Activated CD4-positive, CD25-positive, alpha-beta regulatory T cell treated with anti-CD3 and anti-CD28 coated beads, Interleukin-2, amount 50 U/mL, for 24 hours (primary cell): ENCODE measurements around the gene CTSW.
A peak's percentile ranks its signal among the peaks of the same experiment; 100 is the strongest.

Source experiments
- ATAC-seq, 2 donors: fragments of 150-1000 bp; cut with Tn5 transposase; one replicate each; pipeline ENCODE4 v1.10.0; 2021; ENCODE audit warnings: mild to moderate bottlenecking in 1 of 2, moderate library complexity in 1 of 2

The CTSW gene

DNA sequence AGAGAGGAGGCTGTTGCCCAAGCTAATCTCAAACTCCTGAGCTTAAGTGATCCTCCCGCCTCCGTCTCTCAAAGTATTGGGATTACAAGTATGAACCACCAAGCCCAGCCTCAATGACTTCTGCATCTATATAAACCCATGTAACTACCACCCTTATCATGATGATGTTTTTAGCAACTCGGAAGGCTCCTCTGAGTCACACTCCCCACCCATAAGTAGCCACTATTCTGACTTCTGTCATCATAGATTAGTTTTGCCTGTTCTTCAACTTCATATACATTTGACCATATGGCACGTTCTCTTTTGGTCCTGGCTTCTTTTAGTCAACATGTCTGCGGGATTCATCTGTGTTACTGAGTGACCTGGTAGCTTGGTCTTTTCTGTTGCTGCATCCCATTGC lies 27.0 kb downstream of the CTSW start:
- ATAC-seq, result no peak

DNA sequence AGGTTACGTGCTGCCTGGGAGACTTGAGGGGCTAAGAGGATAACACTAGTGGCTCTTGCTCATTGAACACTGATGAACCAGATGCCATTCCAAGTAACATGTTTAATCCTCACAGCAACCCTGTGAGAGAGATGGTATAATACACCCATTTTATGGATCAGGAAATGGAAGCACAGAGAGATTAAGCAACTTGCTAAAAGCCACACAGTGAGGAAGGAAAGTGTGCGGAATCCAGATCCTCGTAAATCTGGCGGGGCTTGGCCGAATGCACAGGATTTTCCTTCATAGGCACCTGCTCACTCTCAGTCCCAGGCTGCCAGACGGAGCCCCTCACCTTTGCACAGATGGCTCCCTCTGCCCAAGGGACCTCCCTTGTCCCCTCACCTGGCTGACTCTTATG lies 28.2 kb downstream of the CTSW start:
- no peak for ATAC-seq

DNA sequence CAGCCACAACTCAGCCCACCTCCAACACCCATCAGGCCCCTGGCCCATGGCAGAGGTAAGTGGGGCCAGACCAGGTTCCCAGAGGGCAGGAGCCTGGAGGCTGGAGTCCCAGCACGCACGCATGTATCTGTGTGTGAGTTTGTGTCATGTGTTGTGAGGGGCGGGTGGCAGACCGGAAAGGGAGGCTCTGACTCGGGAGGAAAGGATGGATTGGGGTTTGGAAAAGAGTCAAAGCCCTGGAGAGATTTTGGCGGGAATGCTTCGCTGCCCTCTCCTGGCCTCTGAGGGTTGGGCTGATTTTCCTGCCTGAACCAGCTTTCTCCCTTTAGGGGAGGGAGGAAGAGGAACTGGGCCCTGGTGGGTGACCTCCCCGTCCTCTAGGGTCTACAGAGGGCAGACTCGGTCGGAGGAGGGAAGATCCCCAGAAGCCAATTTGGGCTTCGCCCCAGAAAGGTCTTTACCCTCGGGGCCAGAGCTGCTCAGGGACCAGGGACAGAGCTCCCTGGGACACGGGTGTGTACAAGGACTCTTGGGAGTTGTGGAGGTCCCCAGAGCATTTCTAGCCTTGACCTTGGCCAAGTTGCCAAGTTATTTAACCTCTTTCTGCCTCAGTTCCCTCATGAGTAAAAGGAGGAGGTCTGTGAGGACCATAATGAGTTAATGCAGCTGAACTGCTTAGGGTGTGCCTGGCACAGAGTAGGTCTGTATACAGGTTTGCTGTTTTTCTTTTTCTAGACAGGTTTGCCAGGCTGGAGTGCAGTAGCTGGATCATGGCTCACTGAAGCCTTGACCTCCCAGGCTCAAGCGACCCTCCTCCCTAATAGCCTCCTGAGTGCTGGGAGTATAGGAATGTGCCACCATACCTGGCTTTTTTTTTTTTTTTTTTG lies 32.3 kb downstream of the CTSW start:
- no peak for ATAC-seq

DNA sequence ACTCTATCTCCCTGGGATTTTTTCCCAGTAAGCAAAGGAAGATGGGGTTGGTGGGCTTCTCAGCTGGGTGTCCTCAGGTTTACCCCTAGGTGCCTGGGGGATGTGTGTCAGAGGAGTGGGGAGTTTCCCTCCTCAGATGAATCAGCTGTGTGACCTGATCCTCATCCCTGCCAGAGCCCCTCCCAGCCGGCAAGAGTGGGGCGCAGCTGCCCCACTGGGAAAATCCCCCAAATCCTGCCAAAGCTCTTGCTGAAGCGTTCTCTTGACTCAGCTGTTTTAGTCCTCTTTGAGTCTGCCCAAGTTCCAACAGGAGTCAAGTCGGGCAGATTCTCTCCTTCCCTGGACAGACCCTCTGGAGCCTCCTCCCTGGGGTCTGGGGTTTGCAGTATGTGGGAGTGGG lies 33.2 kb downstream of the CTSW start:
- ATAC-seq, result no peak

DNA sequence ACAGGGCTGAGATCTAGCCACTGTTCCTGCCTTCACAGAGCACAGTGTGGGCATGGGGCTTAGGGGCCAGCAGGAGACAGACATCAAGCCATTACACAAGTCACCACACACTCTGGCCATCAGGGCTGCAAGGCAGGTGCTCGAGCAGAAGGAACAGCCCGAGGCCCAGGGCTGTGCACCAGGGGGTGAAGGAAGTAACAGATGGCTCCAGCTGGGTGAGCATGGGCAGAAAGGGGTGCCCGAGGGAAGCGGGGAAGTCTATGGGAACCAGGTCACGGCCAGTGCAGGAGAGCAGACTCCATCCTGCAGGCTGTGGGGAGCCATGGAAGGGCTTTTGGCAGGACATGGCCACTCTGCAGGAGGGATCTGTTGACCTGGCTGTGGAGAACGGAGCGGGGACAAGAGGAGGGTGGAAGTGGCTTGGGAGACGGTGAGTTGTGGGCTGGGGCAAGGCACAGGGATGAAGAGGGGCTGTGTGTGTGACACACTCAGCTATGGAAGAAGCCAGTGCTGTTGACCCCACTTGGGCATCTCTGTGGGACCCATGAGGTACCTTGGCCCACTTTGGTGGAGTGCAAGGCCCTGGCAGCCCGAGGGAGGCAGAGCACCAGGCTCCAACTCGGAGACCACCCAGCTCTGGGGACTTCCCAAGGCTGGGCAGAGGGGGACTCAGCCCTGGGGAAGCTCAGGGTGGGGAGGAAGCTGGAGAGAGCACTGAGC lies 35.6 kb downstream of the CTSW start:
- ATAC-seq, result no peak

DNA sequence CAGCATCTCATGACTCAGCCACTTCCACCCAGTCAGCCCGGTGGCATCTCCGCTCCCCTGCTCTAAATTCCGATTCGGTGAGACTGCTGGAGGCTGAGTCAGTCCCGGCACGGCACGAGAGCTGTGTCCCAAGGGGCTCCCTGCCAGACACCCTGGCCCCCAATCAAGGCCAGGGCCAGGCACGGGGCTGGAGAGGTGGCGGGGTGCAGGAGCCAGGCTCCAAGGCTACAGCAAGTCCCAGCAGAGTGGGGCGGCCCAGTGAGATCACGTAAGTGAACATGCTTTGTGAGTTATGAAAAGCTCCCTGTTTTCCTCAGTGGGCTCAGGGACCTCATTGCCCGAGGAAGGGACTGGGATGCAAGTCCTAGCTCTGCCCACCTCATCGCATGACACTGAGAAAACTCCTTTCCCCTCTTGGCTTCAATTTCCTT lies 36.2 kb downstream of the CTSW start:
- no peak for ATAC-seq

DNA sequence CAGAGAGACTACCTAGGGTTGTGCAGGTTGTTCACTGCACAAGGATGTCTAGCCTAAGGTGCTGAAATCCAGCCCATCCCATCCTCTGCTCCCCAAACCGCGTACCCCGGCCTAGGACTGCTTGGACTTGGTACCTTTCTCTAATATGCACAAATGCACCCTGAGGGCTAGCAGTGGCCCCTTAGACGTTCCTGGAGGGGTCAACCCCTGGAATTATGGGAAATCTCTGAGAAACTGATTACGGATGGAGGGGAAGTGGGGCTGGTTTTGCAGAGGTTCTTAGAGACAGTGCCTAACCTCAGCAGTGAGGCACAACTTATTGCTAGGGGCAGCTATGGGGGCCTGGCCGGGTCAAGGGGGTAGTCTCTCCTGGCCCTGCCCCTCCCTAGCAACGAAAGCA lies 36.8 kb downstream of the CTSW start:
- no peak for ATAC-seq

DNA sequence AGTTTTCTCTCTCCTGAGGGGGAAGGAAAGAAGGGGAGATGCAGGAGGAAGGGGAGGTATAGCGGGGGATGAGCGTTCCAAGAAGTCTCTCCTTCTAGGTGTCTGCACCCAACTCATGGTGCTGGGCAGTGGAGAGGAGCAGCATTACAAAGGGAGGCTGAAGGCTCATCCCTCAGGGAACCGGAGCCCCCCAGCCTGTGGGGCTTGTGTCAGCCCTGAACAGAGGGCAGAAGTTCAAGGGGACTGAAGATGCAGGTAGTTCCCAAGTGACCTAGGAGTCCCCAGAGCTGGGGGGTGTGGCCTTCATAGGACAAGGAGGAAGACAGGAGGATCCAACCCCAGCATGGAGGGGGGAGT lies 37.4 kb downstream of the CTSW start:
- ATAC-seq, result no peak

DNA sequence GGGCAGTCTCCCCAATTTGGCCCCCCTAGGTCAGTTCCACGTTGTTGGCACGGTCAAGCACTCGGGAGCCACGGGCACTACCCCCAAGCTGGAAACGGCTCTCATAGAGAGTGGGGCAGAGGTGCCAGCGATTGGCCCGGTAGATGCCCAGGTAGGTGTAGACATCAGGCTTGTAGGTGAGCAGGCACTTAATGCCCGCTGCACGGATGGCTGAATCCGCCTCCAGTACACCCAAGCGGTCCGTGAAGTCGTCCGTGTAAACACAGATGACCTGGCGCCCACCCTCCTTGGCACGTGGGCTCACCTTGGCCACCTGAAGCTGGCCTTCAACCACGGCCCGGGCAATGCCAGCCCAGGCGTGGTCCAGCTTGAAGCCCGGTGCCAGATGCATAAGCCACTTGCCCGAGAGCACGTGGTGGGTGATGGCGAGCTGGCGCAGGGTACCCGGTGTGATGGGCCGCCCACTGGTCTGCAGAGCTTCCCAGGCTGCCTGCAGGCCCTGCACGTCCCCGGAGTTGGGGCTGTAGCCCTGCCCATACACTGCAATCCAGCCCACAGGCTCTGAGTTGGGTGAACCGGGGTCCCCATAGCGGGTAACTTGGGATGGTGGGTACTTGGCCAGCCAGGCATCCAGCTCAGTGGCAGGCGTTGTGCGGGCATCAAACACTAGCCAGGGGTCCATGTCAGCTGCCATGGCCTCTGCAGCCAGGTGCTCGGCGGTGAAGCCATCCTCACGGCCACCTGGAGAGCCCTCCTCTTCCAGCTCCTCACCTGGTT lies 38.0 kb downstream of the CTSW start:
- no peak for ATAC-seq

DNA sequence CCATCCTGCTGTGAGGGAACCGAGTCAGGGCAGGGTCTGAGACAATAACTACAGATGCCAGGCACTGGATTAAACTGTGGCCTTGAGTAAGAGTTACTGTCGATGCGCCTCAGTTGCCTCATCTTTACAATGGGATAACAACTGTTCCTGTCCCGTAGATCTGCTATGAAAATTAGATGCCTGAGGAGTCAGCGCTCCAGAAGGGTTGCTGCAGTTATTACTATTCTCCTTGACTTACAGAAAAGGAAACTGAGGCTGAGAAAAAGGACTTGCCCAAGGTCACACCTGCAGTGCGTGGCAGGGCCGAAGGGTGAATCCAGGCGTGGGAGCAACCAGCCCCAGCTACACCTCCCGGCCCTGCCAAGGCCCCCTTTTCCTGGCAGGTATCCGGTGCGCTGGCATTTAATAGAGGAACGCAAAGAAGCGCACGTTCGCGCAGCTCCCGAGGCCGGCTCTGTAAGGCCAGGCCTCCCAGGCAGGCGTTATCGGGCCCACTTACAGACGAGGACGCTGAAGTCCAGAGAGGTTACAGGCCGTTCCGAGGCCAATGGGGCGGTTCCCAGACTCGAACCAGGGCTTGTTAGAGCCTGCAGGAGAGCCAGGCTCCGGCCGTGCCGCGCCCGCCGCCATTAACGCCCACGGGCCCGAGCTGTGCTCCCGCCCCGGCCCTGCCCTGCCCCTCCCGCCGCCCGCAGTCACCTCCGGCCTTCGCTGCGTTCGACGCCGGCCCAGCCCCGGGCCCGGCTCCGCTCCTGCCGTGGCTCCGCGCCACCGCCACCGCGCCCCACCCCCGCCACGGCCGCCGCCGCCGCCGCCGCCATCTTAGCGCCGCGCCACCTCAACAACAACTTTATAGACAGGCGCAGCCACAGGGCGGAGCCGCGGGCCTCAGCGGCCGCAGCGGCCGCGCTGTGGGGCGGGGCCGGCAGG lies 38.8 kb downstream of the CTSW start, which contains the start of gene C11orf68:
Gene C11orf68, minus strand, starts transcription at position 852 of the 930 bp plus-strand sequence. Its CDS starts 31 bp downstream, at position 821.
- ATAC-seq, result peak; percentile 71 to 74

DNA sequence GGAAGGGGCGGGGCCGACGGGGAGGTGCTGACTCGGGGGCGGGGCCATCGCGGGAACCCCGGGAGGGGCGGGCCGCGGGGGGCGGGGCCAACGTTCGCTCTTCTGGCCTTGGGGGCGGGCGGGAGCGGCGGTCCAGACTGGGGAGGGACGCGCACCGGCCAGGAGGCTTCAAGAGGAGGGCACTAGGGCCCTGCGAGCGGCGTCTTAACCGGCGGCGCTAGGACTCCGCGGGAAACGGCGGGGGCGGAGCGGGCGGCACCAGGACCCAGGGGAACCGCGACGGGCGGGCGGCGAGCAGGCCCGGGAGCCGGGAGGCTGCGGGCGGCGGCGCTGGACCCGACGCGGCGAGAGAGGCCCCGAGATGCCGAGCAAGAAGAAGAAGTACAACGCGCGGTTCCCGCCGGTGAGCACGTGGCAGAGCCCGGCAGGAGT lies 39.5 kb downstream of the CTSW start, which contains the start of gene DRAP1:
Gene DRAP1, plus strand, starts transcription at position 286 of the 432 bp plus-strand sequence. Its CDS starts 76 bp downstream, at position 362.
- ATAC-seq, result peak; percentile 94 to 96

DNA sequence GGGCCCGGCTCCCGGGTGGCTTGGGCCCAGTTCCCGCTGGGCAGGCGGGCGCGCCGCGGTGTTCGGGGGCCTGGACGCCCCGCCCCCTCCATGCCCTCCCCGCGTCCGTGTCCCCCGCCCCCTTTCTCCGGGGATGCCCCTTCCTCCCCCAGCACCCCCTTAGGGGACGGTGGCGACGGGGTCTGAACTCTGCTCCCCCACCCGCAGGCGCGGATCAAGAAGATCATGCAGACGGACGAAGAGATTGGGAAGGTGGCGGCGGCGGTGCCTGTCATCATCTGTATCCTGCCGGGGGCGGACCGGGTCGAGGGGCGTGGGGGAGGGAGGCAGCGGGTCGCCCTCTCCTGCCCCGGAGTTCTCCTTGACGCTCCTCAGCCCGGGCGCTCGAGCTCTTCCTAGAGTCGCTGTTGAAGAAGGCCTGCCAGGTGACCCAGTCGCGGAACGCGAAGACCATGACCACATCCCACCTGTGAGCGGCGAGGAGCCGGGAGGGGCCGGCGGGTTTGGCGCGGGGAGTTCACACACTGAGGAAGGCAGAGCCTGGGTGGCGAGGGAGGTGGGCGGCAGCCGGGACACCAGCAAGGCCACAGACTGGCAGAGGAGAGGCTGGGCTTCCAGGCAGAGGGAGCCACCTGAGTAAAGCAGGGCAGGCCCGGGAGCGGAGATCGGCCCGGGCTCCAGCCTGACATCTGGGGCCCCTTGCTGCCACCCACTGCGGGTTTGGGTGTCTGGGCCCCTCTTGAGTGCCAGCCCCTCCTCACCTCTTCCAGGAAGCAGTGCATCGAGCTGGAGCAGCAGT lies 40.1 kb downstream of the CTSW start:
- peak; percentile 35 to 44 for ATAC-seq

DNA sequence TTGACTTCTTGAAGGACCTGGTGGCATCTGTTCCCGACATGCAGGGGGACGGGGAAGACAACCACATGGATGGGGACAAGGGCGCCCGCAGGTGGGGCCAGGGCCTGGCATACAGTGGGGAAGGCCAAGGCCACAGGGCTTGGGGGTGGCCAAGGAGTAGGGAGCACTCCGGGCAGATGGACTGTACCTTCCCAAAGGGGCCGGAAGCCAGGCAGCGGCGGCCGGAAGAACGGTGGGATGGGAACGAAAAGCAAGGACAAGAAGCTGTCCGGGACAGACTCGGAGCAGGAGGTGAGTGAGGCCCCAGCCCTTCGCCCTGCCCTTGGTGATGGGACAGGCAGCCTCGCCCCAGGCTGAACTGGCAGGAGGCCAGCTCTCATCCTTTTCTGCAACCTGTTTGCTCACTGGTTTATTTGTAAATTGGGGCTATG lies 40.8 kb downstream of the CTSW start:
- ATAC-seq, result no peak

DNA sequence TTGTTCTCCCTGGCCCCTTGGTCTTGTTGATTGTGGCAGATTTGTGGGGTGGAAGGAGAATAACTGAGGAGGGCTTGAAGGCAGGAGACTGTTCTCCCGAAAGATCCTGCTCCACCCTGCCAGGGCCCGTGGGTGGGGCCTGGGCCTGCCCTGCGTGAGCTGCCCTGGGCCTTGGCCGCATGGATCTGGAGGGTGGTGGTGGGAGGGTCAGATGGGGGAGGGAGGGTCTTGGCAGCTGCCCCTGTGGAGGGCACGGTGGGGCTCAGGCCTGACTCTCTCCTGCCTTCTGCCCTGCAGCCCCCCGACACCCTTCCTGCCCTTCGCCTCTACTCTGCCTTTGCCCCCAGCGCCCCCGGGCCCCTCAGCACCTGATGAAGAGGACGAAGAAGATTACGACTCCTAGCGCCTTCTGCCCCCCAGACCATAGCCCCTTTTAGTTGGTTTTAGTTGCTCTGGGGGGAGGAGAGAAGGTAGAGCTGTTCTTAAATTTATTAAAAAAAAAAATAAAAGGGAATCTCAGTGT lies 41.5 kb downstream of the CTSW start:
- ATAC-seq, result no peak

DNA sequence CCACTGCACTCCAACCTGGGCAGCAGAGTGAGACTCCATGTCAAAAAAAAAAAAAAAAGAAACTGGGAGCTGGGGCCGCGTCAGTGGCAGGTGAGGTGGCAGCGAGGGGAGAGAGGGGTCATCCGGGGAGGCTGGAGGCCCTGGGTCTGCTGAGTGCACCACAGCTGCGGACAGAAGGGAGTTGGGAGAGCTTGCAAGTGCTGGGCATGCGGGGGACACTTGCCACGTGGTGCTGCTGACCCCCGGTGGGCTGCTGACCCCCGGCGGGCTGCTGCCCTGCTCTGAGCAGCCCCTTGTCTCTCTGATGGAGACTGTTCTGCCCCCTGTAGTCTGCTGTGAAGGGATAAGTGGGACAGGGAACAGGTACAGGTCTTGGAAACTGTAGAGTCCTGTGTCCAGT lies 42.2 kb downstream of the CTSW start:
- ATAC-seq, result no peak

DNA sequence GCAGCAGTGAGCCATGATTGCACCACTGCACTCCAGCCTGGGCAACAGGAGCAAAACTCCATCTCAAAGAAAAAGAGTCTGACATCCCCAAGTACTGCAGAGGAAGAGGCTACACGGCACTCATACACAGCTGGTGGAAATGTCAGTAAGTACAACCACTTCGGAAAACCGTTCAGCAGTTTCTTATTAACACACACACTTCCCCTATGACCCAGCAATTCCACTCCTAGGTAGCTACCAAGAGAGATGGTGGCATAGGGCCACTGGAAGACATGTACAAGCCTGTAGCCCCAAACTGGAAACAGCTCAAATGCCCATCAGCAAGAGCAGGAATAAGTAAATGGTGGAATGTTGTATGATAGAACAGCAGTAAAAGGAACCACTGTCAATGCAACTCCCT lies 42.9 kb downstream of the CTSW start:
- ATAC-seq, result no peak

DNA sequence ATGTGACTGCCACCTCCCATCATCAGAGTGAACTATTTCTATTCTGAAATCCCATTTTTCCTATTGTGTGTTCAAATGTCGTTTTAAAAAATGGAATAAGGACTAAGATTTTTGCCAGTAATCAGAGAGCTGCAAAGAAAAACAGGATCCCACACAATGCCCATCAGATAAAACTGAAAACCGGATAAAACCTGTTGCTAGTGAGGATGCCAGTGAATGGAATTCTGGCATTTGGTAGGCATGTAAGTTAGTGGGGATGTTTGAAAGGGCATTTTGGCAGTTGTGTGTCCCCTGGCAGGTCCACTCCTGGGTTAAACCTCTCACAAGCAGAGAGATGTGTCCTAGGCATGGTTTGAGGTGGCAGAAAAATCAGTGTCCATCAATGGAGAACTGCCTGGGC lies 45.8 kb downstream of the CTSW start:
- no peak for ATAC-seq

DNA sequence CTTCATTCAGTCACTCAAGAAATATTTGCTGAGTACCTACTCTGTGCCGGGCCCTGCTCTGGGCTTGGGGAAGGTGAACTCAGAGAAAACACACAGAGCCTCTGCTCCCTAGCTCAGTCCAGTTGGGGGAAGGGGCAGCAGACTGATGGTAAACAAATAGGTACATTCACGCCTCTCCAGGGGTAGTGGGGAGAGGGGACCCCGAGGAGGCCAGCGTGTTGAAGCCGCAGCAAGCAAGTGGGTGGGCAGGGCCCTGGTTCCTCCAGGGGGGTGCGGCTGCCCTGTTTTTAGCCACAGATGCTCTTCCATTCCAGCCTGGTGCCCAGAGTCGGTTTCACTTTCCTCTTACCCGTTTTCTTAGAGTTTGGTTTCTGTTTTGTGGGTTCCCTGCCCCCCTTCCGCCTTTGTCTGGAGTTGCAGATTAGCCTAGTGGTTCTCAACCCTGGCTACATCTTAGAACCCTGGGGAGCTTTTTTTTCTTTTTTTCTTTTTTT lies 48.3 kb downstream of the CTSW start:
- peak; percentile 91 to 94 for ATAC-seq

DNA sequence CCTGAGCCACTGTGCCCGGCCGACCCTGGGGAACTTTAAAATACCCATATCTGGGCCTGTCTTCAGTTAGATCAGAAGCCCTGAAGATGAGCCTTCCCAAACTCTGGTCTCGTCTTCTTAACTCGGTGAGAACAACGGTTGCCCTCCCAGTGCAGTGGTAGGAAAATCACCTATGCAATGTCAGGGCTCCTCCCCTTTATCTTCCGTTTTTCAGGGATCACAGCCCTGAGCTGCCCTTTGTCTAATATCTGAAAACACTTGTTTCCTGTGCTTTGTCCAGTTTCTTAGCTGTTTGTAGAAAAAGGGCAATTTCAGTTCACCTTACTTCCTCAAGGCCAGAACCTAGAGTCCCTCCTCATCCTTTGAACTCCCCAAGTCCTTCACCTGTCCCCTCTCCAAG lies 49.0 kb downstream of the CTSW start:
- ATAC-seq, result no peak

DNA sequence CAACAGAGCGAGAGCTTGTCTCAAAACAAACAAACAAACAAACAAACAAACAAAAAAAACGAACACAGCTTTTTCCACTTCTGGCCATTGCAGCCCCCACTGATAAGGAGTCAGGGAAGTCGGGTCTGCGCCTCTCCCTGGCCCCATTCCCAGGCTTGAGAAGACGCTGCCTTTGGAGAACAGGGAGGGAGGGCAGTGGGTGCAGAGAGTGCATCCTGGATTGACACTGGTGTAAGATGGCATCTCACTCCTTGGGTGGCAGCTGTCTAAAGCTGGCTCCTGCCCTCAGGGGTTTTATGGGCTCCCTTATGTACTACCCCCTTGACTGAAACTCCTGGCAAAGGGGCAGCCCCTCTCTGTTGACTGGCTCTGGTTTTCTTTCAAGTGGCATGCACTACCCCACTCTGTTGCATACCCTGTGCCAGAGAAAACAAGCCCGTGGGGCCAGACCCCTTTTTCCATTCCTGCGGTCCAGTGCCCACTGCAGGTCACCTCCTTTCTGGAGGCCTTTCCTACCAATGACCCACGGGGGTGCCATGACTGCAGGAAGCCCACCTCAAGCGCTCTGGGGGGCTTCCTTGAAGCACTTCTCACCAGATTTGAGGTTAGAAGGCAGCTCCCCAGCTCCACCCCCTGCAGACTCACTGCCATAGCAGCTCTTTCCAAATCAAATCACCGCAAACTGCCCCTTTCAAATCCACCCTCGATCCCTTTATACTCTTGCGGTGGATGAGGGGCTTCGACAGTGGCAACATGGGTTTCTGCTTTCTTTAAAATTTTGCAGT lies 52.3 kb downstream of the CTSW start:
- ATAC-seq, result no peak
